Thyroid gland (tissue), 4 donors: ENCODE results near the gene PTPN3. TPM values are rescaled to one million over a fixed set of nuclear protein-coding genes. Genes with fewer than 3 reads are reported as not detected.
A peak's percentile ranks its signal among the peaks of the same experiment; 100 is the strongest.

ENCODE experiments used
- DNase-seq, 2 donors: peaks; one replicate each; pipeline ENCODE4 v3.0.0-alpha.2; 2019
- H3K27ac ChIP-seq, 3 donors: fragments of 200-600 bp; sonication (generic); 1 replicate in 2 of 3; 2 replicates in 1 of 3; pipeline ENCODE4 v1.5.1; 2016 to 2019; ENCODE audit warnings: mild to moderate bottlenecking in 1 of 3, moderate library complexity in 1 of 3
- H3K27me3 ChIP-seq: fragments of 200-600 bp; sonication (generic); one replicate; pipeline ENCODE4 v1.5.1; 2019
- H3K36me3 ChIP-seq, 2 donors: fragments of 200-600 bp; sonication (generic); one replicate each; pipeline ENCODE4 v1.5.1; 2016 to 2019
- H3K4me1 ChIP-seq, 2 donors: fragments of 200-600 bp; sonication (generic); one replicate each; pipeline ENCODE4 v1.5.1; 2017 to 2019
- H3K4me3 ChIP-seq, 3 donors: fragments of 200-600 bp; sonication (generic); replicated peaks in 1 of 3; 1 replicate in 2 of 3; 2 replicates in 1 of 3; pipeline ENCODE4 v1.5.1; 2016; ENCODE audit warnings: mild to moderate bottlenecking in 1 of 3
- H3K9me3 ChIP-seq: fragments of 200-600 bp; sonication (generic); one replicate; pipeline ENCODE4 v1.5.1; 2017
- CTCF ChIP-seq, 6 experiments: fragments of 200-600 bp in 3 of 6; fragments of 450-650 bp in 3 of 6; sonication (generic) in 3 of 6; IDR thresholded peaks; one replicate each; pipeline ENCODE4 v1.5.1; 2016 to 2019; ENCODE audit warnings: antibody characterized with exemption in 6 of 6, mild to moderate bottlenecking in 2 of 6, inconsistent platforms in 1 of 6, moderate library complexity in 1 of 6
- POLR2A ChIP-seq, 2 donors: fragments of 450-650 bp; IDR thresholded peaks; one replicate each; pipeline ENCODE4 v1.6.1; 2017; ENCODE audit warnings: antibody characterized with exemption in 2 of 2, mild to moderate bottlenecking in 2 of 2, moderate library complexity in 1 of 2
- WGBS, 2 donors: methylation state at CpG; one replicate each; pipeline ENCODE4 v1.1.5; 2017; 5-methylcytosine and 5-hydroxymethylcytosine counted together
- intact Hi-C: fragments of 100-400 bp; cut with DNase I; formaldehyde crosslinking; loops from one replicate; pipeline ENCODE4 v1.15.1; 2023
- total RNA-seq, 4 donors: library from RNA; depleted of rRNA; stranded (reverse); fragments of >200 nt; gene quantifications; one replicate each; pipeline ENCODE4 v1.2.3, GENCODE V29; 2016

Gene PTPN3
- total RNA-seq, 4 donors from 2014 or later = 18.6 to 22.0 (median 21.3) TPM

- no peak for DNase-seq
- no peaks in the 10 kb centered on the region for H3K27me3 ChIP-seq
- H3K4me3 ChIP-seq = no peak overlapping the region
- H3K27ac ChIP-seq = no peak overlapping the region
- 91 to 93% methylated on average over 9 of the region's 9 CpGs for WGBS, 2 donors
- TF ChIP-seq POLR2A (IDR thresholded peaks at IDR 0.05) = no peak
- no peak for TF ChIP-seq CTCF (IDR thresholded peaks at IDR 0.05)
- intact Hi-C loops = no loop called here
- H3K9me3 ChIP-seq = no peaks in the 10 kb centered on the region
- H3K4me1 ChIP-seq = peaks cover 0 to 16% of the 10 kb centered on the region in 2 donors
- H3K36me3 ChIP-seq = peaks cover 0 to 12% of the 10 kb centered on the region in 2 donors
These were observed 71.3 kb downstream of the PTPN3 start for GRCh38 chr9:109426626-109427402.

GRCh38 chr9:109424618-109425017 is 73.5 kb downstream of the PTPN3 start:
- Histone ChIP-seq H3K36me3 (peaks cover 0 to 12% of the 10 kb centered on the region in 2 donors), H3K9me3 (no peaks in the 10 kb centered on the region), H3K4me1 (peaks cover under 1 to 16% of the 10 kb centered on the region in 2 donors), H3K4me3 (no peak overlapping the region), H3K27me3 (no peaks in the 10 kb centered on the region), H3K27ac (no peak overlapping the region)
- TF ChIP-seq POLR2A (IDR thresholded peaks at IDR 0.05) = no peak
- no peak for TF ChIP-seq CTCF (IDR thresholded peaks at IDR 0.05)
- intact Hi-C loops = no loop called here
- DNase-seq = no peak

- H3K27ac ChIP-seq = peak overlapping the region in 1 of 3 donors; percentile 54
- TF ChIP-seq CTCF (IDR thresholded peaks at IDR 0.05) (no peak), POLR2A (IDR thresholded peaks at IDR 0.05) (no peak)
- DNase-seq = no peak
- peaks cover 0 to 12% of the 10 kb centered on the region in 2 donors for H3K36me3 ChIP-seq
- no peak overlapping the region for H3K4me3 ChIP-seq
- no peaks in the 10 kb centered on the region for H3K27me3 ChIP-seq
- peaks cover 8 to 22% of the 10 kb centered on the region in 2 donors for H3K4me1 ChIP-seq
- intact Hi-C loops = no loop called here
- WGBS, 2 donors = 87 to 95% methylated on average over 1 of the region's 1 CpG
- H3K9me3 ChIP-seq = no peaks in the 10 kb centered on the region
These were observed 74.2 kb downstream of the PTPN3 start for GRCh38 chr9:109423877-109424276.

GRCh38 chr9:109422641-109423040 is 75.5 kb downstream of the PTPN3 start:
- intact Hi-C loops = no loop called here
- peaks cover 17 to 32% of the 10 kb centered on the region in 2 donors for H3K4me1 ChIP-seq
- H3K27ac ChIP-seq = peak overlapping the region; percentile 39 to 64 (median 54)
- H3K4me3 ChIP-seq = no peak overlapping the region
- no peaks in the 10 kb centered on the region for H3K9me3 ChIP-seq
- H3K27me3 ChIP-seq = no peaks in the 10 kb centered on the region
- TF ChIP-seq POLR2A (IDR thresholded peaks at IDR 0.05) (peak in 1 of 2 donors; percentile 4), CTCF (IDR thresholded peaks at IDR 0.05) (no peak)
- WGBS, 2 donors = 26 to 38% methylated on average over 7 of the region's 7 CpGs
- peak; percentile 20 to 34 for DNase-seq
- H3K36me3 ChIP-seq = peaks cover 0 to 9% of the 10 kb centered on the region in 2 donors
